Stimulated activated CD4-positive, alpha-beta T cell treated with anti-CD3 and anti-CD28 coated beads, TNF-alpha, amount 100 ng/mL, for 4 hours (primary cell): ENCODE results near the gene GBGT1.
"Not testable (repeated sequence)": the region's sequence is repeated elsewhere in the genome, so short reads cannot be mapped to it uniquely, and the experiment has no call there.

Source experiments
- DNase-seq, 3 experiments: peaks; one replicate each; pipeline ENCODE4 v3.0.0-alpha.2; 2020; ENCODE audit warnings: low read depth in 3 of 3

Gene GBGT1

DNA sequence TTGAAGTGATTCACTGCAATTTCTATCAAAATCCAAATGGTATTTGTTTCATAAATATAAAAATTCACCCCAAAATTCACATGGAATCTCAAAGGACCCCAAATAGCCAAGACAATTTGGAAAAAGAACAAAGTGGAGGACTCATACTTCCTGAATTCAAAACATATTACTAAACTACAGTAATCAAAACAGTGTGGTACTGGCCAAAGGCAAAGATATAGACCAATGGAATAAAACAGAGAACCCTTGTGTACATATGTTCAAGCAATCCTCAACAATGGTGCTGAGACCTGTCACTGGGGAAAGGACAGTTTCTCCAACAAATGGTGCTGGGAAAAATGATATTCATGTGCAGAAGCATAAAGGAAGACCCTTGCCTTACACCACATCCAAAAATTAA is 31.3 kb upstream of the GBGT1 start:
- no peak for DNase-seq

DNA sequence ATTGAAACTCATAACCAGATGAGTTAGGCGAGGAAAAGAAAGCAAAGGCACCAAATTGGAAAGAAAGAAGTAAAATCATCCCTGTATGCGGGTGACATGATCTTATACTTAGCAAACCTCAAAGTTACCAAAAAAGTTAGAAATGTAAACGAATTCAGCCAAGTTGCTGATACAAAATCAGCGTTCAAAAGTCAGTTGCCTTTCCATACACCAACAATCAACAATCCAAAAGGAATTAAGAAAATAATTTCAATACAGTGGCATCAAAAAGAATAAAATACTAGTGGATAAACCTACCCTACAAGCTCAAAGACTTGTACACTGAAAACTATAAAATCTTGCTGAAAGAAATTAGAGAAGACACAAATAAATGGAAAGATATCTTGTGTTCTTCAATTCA is 30.9 kb upstream of the GBGT1 start:
- DNase-seq = no peak

- no peak for DNase-seq
Observed at GRCh38 chr9:133191989-133192388, 28.3 kb upstream of the GBGT1 start.

DNA sequence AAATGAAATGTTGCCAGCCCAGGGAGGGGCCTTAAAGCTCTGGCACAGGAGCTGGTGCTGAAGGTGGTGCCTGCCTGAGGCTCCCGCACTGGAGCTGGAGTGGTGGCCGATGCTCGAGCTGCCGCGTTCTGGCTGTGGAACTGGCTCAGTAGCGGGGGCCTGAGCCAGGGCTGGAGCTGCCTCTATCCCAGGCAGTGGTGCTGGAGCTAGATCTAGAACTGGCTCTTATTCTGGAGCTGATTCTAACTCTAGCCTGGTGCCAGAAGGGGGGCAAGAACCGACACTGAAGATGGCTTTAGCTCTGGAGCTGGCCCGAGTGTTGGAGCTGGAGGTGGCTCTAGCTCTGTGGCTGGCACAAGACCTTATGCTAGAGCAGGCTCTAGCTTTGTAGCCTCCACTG is 26.1 kb upstream of the GBGT1 start:
- DNase-seq = no peak

DNA sequence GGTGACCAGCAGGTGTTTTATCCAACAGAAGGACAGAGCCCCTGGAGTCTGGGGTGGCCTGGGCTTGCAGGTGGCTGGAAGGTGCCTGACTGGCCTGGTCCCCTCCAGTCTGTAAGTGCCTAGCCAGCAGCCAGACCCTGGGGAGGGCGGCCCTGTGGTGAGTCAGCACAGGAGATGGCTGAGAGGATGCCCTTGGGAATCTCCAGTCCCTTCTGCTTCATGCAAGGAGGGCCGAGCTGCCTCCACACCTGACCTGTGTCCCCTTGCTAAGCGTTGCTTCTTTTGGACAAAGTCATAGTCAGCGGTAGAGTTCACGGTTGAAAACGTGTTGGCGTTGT is 25.1 kb upstream of the GBGT1 start:
- no peak for DNase-seq

DNA sequence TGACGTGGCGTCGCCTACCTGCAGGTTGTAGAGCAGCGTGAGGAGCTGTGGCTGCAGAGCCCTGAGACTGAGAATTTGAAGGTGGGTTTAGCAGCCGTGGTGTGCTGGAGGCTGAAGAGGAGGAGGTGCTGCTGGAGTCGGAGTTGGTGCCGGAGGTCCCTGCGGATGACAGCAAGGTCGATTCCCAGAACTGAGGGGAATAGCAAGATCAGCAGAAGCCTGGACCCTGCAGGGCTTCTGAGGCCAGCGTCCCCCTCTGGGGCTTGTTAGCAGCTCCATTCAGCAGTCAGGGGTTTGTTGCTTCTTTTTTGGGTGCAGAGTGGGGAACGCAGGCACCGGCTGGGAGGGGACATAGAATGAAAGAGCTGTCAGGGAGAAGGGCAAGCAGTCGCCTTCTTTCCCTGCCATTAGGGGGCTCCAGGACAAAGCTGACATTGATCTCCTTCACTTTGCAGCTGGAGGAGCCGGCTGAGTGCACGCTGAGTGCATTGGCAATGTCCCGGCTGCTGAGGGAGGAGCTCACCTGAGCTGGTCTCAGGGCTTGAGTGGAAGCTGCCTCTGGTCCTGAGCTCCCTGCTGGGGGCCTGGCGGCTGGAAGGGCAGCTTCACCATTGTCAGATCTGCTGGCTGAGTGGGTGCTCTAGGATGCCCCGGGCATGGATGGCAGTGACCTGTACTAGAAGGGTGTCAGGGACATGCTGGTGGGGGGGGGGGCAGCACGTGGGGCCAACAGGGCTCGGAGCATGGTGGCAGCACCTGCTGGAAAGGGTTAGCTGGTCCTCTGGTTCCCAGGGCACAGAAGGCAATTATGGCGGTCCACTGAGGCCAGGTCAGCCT is 24.5 kb upstream of the GBGT1 start:
- no peak for DNase-seq

DNA sequence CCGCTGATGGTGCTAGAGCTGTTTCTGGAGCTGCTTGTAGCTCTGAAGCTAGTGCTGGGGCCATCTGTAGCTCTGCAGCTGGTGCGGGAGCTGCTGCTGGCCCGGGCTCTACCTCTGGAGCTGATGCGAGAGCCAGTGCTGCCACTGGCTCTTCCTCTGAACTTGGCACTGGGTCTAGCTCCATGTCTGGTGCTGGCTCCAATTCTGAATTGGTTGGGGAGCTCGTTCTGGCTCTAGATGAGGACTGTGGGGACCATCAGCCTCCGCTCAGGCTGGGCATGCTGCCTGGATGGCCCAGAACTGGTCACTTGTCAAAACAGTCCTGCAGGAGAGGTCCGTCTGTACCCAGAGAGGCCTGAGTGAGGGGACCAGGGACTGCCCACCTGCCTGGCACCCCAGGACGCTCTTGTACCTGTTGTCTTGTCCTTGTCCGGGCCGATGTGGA is 23.9 kb upstream of the GBGT1 start:
- DNase-seq = no peak

GRCh38 chr9:133186736-133187135 is 23.0 kb upstream of the GBGT1 start:
- DNase-seq = no peak

DNA sequence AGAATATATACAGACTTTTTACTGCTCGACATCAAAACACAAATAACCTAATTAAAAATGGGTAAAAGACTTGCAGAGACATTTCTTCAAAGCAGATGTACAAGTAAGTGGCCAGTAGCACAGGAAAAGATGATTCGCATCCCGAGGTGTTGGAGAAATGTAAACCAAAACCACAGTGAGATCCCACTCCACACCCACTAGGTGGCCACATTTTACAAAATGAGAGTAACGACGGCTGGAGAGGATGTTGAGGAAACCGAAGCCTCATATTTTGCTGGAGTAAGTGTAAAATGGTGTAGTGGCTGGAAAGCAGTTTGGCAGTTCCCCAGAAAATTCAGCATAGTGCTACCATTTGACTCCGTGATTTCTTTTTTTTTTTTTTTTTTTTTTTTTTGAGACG is 21.3 kb upstream of the GBGT1 start:
- no peak for DNase-seq

DNA sequence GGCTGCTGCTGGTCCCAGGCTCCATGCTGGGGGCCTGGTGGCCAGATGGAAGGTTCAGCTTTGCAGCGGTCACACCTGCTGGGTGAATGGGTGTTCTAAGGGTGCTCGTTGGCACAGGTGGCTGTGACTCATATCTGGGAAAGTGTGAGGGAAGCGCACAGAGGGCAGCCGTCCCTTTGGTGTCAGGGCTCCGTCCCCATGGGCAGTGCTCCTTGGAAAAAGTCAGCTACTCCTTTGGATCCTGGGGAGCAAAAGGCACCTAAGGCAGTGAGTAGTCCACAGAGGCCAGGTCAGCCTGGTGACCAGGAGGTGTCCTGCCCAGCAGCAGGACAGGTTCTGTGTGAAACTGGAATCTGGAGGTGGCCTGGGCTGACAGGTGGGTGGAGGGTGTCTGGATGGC is 18.4 kb upstream of the GBGT1 start:
- no peak for DNase-seq

GRCh38 chr9:133181561-133181960 is 17.8 kb upstream of the GBGT1 start:
- DNase-seq = no peak

- DNase-seq = no peak
Observed at GRCh38 chr9:133180953-133181352, 17.2 kb upstream of the GBGT1 start.

- no peak for DNase-seq
Observed at GRCh38 chr9:133173056-133173455, 9.3 kb upstream of the GBGT1 start.

DNA sequence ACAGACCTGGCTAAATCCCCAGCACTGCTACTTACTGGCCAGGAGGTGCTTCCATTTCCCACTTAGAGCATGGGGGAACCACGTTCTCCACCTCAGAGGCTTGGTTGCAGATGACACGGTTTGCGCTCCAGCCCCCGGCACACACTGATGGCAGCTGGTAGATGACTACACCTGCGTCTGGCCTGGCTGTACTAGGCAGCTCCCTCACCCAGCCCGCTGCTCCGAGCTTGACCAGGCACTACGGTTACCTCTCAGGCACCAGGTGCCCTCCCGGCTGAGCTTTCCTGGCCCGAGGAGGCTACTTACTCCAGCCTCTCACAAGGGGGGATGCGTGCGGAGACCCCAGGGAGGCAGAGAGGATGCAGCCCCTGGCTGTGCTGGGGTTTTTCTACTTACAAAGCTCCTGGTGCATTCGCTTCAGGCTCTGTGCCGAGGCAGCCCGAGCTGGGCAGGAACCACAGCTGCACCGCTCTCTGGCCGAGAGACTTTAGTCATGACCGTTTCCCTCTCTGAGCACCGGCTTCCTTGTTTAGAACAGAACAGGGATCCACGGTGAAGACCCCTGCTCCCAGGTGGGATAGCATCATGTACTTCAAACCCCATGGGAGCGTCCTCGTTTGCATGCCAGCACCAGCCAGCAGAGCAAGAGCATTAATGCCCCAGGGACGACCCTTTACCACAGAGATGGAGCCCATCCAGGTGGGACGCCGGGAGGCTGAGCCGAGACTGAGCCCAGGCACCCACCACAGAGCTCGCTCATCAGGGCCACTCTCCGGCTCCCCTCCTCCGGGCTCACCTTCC is 7.6 kb upstream of the GBGT1 start:
- no peak for DNase-seq

- DNase-seq = no peak
Observed at GRCh38 chr9:133170716-133171115, 7.0 kb upstream of the GBGT1 start.

DNA sequence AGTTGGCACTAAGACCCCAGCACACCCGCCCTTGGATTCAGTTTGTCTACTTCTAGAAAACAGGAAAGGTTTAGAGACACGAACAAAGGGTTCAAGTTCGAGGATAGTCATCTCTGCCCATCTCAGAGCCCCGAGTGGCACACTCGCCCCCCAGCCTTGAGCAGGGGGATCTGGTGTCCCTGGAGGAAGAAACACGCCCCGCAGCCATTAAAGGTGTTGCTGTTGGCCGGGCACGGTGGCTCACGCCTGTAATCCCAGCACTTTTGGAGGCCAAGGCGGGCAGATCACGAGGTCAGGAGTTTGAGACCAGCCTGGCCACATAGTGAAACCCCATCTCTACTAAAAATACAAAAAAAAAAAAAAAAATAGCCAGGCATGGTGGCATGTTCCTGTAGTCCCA is 6.0 kb upstream of the GBGT1 start:
- DNase-seq = not testable (repeated sequence)

DNA sequence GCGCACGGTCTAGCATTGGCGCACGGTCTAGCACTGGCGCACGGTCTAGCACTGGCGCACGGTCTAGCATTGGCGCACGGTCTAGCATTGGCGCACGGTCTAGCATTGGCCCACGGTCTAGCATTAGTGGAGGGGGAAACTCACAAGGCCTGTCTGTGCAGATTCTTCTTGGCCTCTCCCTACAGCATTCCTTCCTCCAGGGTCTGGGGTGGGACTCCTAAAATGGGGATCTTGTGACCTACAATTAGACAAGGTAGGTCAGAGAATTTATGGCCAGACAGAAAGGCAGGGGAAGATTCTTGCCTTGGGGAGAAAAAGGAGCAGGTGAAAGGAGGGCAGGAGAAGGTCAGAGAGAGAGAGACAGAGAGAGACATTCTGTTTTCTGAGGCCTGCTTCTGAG is 5.4 kb upstream of the GBGT1 start:
- no peak for DNase-seq

- no peak for DNase-seq
Observed at GRCh38 chr9:133168432-133168831, 4.7 kb upstream of the GBGT1 start.

DNA sequence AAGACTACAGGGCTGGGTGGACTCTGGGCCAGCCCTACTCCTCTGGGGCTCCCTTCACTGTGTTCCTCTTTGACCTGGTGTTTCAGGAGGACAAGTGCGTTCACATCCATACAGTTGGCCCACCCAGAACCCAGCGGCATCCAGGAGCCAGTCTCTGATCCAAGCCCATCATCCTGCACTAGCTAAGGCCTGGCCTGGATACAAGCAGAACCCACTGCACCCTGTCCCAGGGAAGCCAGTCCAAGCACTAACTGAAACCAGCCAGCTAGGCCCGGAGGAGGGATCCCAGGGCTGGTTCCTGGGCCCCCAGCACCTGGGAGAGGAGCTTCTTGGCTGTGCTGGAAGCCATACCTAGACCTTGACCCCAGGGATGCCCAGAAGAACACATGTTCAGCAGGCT is 4.1 kb upstream of the GBGT1 start:
- no peak for DNase-seq

GRCh38 chr9:133167096-133167730 is 3.5 kb upstream of the GBGT1 start:
- no peak for DNase-seq

DNA sequence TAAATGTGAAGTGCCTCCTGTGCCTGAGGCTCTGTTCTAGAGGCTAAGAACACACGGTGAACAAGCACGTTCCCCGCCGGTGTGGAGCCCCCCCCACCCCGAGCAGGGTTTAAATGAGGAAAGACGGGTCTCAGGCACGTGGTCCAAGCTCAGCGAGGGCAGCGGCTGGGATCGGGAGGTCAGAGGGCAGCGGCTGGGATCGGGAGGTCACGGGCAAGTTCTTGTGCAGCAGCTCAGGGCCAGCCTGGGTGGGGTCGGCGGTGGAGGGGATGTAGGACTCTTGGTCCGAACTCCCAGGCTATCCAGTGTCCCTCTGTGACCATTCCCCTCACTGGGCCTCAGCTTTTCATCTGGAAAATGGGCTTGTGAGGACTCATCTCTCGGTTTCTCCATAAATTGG is 2.7 kb upstream of the GBGT1 start:
- DNase-seq = no peak

DNA sequence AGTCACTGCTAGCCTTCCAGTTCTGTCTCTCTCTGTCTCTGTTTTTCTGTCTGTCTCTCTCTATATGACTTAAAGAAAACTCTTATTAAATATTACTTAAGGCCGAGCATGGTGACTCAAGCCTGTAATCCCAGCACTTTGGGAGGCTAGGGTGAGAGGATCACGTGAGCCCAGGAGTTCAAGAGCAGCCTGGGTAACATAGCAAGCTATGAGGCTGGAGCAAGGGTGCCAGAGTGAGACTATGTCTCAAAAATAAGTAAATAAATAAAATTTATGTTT is 1.7 kb upstream of the GBGT1 start:
- no peak for DNase-seq

- no peak for DNase-seq
Observed at GRCh38 chr9:133164191-133164590, 477 bp upstream of the GBGT1 start.
